Stimulated activated CD8-positive, alpha-beta memory T cell treated with anti-CD3 and anti-CD28 coated beads, Interleukin-7, amount 100 ng/mL, for 48 hours (primary cell): ENCODE measurements around the gene SLC25A25.
"Not testable (repeated sequence)": the region's sequence is repeated elsewhere in the genome, so short reads cannot be mapped to it uniquely, and the experiment has no call there.

Source experiments
- DNase-seq, 2 donors: peaks; one replicate each; pipeline ENCODE4 v3.0.0-alpha.2; 2020; ENCODE audit warnings: low read depth in 1 of 2; ENCODE audit errors: extremely low read depth in 1 of 2

SLC25A25 gene

DNA sequence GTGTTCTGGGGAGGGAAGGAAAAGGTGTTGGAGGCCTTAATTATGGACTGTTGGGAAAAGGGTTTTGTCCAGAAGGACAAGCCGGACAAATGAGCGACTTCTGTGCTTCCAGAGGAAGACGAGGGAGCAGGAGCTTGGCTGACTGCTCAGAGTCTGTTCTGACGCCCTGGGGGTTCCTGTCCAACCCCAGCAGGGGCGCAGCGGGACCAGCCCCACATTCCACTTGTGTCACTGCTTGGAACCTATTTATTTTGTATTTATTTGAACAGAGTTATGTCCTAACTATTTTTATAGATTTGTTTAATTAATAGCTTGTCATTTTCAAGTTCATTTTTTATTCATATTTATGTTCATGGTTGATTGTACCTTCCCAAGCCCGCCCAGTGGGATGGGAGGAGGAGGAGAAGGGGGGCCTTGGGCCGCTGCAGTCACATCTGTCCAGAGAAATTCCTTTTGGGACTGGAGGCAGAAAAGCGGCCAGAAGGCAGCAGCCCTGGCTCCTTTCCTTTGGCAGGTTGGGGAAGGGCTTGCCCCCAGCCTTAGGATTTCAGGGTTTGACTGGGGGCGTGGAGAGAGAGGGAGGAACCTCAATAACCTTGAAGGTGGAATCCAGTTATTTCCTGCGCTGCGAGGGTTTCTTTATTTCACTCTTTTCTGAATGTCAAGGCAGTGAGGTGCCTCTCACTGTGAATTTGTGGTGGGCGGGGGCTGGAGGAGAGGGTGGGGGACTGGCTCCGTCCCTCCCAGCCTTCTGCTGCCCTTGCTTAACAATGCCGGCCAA lies 40.4 kb downstream of the SLC25A25 start:
- DNase-seq, result no peak

DNA sequence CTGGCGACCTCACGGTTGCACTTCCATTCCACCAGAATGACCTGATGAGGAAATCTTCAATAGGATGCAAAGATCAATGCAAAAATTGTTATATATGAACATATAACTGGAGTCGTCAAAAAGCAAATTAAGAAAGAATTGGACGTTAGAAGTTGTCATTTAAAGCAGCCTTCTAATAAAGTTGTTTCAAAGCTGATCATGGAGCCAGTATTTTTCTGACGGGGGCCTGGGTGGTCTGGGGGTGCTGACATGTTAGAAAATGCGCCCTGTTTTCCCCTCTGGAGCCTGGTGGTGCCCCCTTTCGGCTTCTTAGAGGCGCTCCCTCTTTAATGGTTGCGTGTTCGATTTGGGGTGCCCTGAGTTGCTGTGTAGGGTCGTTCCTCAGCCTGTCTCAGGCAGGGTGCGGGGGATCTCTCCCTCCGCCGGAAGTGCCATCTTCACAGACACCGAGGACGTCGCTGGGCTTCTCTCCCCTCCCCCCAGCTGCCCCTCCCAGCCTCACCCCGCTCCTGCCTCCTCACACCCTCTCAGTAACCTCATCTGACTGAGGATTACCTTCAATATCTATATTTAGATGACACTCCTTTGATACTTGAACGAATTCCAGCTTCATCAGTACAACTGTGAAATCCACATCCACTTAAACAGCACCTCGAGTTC lies 41.1 kb downstream of the SLC25A25 start:
- DNase-seq, result no peak

DNA sequence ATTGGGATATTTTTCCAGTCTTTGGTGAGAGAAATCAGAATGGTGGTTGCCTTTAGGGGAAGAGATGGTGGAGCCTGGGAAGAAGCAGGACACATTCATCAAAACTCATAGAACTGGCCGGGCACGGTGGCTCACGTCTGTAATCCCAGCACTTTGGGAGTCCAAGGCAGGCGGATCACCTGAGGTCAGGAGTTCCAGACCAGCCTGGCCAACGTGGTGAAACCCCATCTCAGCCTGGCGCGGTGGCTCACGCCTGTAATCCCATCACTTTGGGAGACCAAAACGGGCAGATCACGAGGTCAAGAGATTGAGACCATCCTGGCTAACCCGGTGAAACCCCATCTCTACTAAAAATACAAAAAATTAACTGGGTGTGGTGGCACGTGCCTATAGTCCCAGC lies 43.7 kb downstream of the SLC25A25 start:
- not testable (repeated sequence) for DNase-seq

DNA sequence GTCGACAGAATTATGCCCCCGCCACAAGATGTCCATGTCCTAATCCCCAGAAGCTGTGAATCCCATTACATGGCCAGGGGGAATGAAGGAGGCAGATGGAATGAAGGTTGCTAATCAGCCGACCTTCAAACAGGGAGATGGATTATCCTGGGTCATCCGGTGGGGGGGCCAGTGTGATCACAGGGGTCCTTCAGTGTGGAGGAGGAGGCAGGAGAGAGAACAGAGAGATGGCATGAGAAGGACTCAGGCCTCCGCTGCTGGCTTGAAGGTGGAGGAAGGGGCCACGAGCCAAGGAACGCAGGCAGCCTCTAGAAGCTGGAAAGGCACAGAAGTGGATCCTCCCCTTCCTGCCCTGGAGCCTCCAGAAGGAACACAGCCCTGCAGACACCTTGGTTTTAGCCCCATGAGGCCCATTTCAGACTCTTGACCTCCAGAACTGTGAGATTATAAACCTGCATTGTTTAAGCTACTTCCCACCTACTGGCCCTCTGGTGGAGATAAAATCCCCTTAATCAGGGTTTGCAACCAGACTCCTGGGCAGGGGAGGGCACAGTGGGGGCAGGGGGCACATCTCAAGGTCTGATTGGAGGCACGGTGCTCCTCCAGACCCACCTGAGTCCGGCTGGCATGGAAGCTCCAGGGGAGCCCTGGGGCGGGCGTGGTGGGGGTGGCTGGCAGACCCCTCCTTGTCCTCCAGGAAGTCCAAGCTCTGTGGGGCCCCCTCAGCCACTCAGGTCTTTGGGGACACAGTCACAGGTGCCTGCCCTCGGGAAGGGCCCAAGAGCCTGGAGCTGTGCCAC lies 45.7 kb downstream of the SLC25A25 start:
- DNase-seq, result no peak

DNA sequence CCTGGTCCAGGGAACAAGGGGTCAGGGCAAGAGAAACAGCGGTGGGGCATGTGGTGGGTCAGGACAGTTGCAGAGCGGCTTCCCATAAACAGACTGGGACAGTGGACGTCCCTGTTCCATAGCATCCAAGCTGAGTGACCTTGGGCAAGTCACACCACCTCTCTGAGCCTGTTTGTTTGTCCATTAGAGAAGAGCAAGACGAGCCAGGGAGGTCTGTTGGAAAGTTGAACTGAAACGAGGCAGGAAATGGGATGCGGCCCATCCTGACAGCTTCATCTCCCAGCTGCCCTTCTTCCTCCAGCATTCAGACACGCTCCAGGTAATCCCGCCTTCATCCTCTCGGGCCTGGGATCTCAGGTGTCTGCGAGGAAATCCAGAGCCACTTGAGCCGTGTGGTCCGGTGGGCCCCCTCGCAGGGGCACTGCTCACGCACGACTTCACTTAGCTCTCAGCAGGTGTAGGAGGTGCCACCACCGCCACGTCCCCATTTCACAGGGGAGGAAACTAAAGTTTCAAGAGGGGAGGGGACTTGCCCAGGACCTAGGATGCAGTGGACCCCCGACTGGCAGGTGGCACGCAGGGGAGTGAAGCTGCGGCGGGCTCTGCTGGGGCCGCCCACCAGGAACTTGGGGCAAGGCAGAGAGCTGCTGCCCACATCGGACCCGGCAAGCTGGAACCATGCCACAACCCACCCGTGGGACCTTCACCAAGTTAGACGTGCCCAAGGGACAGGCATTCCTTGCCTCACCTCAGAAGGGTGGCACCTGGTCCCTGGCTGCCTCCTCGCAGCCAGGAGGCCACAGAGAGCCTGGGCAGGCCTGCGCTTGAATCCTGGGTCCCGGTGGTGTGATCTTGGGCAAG lies 46.5 kb downstream of the SLC25A25 start:
- DNase-seq, result no peak

DNA sequence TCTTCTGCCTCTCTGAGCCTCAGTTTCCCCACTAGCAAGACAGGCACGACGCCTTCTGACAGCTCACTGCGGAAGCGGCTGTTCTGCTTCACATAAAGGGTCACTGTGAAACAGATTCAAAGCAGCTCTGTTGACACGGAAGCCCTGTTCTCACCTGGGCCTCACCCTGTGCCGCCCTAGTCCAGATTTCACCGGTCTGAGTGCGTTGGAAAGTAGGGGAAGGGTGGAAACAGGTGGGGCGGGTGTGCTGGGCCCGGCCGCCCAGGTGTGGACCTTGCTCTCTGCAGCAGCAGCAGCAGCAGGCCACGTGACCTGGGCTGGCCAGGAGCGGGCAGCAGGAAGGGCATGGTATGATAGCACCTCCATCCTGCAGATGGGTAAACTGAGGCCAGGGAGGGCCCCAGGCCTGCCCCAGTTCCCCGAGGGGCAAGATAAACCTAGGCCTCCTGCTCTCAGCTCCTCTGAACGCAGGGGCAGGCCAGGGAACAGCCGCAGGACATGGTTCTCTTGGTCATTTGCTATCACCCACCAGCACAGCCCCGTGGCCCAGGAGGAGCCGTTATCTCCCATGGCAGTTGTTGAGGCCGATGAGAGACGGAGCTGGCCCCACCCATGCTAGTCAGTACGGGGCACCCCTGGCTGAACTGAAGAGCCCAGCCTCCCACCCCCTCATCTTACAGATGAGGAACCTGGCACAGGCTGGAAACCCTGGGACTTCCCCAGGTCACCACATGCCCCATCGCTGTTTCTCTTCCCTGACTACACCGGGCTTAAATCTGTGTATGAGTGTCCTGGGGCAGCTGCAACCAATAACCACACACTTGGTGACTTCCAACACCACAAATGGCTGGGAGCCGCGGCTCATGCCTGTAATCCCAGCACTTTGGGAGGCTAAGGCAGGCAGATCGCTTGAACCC lies 47.4 kb downstream of the SLC25A25 start:
- DNase-seq, result no peak

DNA sequence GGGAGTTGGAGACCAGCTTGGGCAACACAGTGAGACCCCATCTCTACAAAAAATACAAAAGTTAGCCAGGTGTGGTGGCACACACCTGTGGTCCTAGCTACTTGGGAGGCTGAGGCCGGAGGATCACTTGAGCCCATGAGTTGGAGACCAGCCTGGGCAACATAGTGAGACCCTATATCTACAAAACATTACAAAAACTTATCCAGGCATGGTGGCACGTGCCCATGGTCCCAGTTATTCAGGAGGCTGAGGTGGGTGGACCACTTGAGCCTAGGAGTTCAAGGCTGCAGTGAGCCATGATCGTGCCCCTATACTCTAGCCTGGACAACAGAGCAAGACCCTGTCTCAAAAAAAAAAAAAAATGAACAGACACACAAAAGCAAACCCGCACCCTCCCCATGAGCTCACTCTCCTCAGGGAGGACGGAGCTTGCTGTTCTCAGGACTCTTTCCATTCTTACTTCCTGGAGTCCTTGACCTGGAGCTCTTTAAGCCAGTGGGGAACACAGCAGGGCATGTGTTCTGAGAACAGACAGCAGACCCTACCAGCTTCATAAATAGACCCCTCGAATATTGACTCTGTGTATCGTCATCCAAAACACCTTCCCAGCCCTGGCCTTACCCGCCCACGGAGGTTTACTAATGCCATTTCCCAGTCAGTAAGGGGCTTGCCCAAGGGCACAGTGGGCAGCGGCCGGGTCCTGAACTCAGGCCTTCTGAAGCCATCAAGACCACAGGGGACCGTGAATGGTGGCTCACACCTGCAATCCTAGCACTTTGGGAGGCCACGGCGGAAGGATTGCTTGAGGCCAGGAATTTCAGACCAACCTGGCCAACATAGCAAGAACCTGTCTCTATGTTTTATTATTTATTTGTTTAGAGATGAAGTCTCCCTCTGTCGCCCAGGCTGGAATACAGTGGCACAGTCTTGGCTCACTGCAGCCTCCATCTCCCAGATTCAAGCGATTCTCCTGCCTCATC lies 48.4 kb downstream of the SLC25A25 start:
- no peak for DNase-seq

DNA sequence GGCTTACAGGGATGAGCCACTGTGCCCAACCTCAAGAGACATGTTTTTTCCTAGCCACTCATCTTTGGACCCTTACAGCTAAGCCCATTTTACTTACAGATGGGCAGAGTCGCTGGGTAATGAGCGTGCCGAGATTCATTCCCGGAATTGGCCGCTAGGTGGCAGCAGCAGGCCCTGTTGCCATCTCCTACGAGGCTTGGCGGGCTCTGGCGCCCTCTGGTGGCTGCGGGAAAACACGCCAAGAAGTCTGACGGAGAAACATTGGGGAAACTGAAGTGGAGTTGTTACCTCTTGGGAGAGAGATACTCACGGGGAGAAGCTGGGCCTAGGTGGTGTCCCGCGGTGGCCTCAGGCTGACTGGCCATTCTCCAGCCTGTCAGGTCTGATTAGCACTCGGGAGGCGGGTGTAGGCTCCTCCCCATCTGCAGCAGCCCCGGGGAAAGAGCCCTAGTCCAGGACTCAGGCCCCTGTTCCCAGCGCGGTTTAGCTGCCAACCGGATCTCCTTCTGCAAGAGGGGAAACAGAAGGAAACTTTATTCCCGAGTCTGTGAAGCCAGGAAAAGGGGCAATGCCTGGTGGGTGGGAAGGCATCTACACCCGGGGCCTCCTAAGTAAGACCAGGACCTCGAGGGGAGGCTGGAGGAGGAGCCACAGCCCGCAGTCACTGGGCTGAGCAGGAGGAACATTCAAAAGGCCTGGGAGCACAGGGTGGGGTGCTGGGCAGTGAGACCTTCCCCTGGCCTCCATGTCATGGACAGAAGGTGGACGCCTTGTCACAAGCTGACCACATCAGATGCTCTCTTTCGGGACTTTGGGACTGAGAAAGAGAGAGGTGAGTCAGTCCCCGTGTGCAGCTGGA lies 49.8 kb downstream of the SLC25A25 start:
- peak; percentile 85 to 90 for DNase-seq

DNA sequence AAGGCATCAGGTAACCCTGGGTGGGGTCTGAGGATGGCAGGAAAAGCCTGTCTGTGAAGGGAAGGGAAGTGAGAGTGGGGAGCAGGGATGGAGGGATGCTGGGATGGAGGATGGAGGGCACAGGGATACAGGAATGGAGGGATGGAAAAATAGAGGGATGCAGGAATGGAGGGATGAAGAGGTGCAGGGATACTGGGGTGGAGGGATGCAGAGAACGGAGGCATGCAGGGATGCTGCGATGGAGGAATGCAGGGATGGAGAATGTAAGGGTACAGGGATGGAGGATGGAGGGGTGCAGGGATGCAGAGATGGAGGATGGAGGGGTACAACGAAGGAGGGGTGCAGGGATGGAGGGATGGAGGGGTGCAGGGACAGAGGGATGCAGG lies 50.4 kb downstream of the SLC25A25 start:
- no peak for DNase-seq

DNA sequence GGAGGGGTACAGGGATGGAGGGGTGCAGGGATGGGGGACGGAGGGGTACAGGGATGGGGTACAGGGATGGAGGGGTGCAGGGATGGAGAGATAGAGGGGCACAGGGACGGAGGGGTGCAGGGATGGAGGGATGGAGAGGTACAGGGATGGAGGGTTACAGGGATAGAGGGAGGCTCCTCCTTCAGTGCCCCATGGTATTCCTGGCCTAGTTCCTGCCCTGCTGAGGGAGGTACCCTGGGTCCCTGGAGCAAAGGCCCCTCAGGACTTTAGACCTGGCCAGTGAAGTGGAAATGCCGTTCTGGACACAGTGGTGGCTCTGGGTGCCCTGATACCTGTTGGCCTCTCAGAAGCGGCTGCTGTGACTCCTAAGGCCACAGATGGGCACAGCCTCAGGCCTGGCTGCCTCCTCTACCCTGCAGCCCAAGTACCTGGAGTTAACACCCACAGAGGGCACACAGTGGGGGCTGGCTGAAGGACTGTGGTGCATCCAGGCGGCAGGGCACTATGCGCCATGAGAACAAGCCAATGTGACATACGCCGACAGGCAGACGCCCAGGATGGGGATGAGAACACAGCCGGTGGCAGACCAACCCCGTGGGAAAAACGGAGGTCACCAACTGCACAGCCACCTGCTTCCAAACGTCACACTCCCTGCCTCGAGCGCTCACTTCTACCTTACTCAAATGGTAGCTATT lies 51.1 kb downstream of the SLC25A25 start:
- no peak for DNase-seq

DNA sequence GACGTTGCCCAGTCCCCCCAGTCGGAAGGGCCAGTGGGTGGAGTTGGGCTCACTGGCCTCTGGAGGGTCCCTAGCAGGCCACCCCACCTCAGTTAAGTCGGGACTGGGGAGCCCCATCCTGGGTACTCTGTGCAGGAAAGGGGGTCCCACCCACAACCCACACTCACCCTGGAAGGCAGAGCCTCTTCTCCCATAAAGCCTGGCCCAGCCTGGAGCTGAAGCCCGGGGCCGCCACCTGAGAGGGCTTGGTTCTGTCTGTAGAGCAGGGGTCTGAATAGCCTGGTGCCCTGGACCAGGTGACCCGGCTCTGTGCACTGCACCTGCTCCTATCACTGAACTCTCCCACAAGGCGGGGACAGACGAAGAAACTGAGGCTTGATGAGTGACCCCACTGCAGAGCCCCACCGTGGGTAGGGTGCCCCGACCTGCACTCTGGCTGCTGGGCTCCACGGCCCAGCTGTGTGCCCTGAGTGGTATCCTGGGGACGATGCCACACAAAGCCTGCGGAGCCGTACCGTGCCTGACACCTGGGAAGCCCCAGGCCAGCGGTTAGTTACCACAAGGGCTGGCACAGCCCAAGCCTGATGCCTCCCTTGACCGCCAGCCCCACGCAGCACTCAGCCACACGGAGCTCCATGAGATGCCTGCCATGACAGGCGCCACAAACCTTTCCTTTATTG lies 52.2 kb downstream of the SLC25A25 start:
- no peak for DNase-seq

DNA sequence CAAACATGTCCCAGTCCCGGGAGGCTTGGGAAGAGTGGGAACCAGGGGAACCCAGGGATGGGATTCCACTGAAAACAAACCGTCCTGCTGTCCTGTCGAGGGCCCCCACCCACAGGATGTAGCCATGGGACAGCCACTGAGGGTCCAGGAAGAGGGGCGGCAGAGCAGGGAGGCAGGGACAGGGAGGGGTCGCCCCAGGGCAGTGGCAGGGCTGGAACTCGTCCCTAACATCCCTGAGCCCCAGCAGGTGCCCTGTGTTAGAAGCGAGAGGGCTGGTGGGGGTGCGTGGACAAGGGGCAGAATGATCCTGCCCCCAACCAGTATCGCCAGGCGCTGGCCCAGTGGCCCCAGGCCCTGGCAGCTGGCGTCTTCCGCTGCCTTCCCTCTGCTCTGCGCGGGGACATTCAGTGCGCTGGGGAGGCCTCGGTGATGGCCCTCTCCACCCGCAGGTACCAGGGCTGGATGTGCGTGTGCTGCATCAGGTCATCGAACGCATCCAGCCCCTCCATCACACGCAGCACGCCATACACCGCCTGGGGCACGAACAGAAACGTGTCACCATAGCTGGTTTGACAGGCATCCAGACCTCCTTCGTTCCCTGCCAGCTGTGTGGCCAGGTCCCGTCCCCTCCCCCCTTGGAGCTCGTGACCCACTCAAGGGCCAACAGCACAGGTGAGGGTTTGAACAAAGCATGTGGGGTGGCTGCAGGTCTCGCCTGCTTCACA lies 52.9 kb downstream of the SLC25A25 start:
- DNase-seq, result no peak

DNA sequence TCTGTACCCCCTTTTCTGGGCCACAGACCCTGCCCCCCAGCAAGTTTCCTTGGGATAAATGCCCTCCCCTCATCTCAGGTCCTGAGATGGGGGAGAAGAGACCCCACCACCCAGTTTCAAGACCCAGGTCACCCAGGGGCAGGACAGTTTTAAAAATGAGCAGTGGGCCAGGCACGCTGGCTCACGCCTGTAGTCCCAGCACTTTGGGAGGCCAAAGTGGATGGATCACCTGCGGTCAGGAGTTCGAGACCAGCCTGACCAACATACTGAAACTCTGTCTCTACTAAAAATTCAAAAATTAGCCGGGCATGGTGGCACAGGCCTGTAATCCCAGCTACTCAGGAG lies 53.4 kb downstream of the SLC25A25 start:
- no peak for DNase-seq

DNA sequence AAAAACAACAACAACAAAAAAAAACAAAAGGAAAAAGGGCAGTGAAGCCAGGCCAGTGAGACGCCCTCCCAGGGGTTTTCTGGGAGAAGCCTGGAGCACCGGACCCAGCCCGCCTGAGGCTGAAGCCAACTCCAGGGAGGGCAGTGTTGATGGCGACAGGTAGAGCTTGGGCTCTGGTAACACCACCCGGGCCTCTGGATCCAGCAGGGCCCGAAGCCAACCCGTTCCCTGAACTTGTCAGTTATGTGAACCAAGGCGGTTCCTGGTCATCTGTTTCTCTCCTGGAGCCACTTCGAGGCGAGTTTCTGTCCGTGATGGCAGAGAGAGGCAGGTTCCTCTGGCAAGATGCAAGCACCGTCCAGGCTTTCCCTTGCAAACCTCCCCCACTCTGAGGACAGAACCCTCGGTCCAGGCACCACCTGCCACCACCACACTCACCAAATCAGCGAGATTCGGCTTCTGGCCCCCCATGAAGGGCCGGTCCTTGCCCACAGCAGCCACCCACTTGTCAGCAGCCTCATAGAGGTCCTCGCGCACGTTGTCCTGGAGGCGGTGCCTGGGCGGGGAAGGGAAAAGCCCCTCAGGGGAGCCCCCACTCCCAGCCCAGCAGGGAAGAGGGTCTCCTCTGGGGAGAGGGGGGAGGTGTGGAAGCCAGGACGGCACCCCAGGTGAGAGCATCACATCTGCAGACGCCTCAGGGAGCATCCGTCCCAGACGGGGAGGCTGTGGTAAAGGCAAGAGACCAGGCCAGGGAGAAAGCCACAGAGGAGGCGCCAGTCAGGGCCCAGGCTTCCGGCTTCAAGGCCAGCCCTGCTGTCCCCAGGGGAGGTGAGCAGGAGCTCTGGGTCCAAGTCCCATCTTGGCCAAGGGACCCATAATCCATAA lies 54.1 kb downstream of the SLC25A25 start:
- no peak for DNase-seq

DNA sequence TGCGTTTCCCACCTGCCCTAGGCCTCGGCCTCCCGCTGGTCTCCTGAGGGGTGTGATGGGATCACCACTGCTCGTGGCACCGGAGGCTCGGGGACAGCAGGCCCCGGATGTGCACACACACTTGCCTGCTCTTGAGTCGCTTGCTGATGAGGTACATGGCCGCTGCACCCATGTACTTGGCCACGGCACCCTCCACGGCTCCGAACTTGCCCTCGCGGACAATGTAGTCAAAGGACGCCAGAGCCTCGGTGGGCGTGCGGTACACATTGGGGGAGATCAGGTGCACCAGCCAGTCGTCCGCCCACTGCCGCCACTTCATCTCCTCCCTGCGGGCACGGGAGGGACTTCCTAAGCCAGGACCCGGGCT lies 54.8 kb downstream of the SLC25A25 start:
- no peak for DNase-seq
